Endothelial cell of umbilical vein (primary cell): Measurements from ENCODE around the gene NOTCH1. TPM values are rescaled to one million over a fixed set of nuclear protein-coding genes. Genes with fewer than 3 reads are reported as not detected.

Experiments
- BruUV-seq: library from RNA; stranded (reverse); fragments of 400-500 nt; replicated peaks from 2 replicates; lab custom pipeline; 2021; lab: Mats Ljungman, UMichigan
- CTCF ChIA-PET: fragments of 300-600, 350-600 bp; sonication (Branson Sonifier 250); formaldehyde crosslinking; loops from one replicate; lab custom pipeline; 2021; ENCODE audit warnings: antibody characterized with exemption, inconsistent platforms; lab: Charles Lee
- POLR2A ChIA-PET: fragments of 300-600, 350-600 bp; sonication (Branson Sonifier 250); formaldehyde crosslinking; loops from one replicate; lab custom pipeline; 2021; ENCODE audit warnings: antibody characterized with exemption, inconsistent platforms; lab: Charles Lee
- DNase-seq: peaks from one replicate; pipeline ENCODE4 v3.0.0-alpha.2; 2011; ENCODE audit warnings: low read depth, low spot score
- FAIRE-seq: peaks from 2 replicates; lab custom pipeline; 2011; peaks lifted over from hg19 to GRCh38; lab: Jason Lieb, UNC
- H2AFZ ChIP-seq: 2 replicates; pipeline ENCODE4 v1.6.0; 2012; ENCODE audit warnings: low read depth, low read length, control low read depth, inconsistent platforms
- H3K27ac ChIP-seq: 2 replicates; pipeline ENCODE4 v1.5.1; 2011; ENCODE audit warnings: low read depth, mild to moderate bottlenecking, control low read depth, low read length, moderate library complexity; ENCODE audit not compliant: insufficient read depth
- H3K27me3 ChIP-seq, 2 experiments: 2 replicates each; pipeline versions ENCODE4 v1.6.0 to v1.6.1; 2011; ENCODE audit warnings: low read length in 2 of 2, mixed read lengths in 1 of 2; ENCODE audit not compliant: control insufficient read depth in 2 of 2, insufficient read depth in 2 of 2
- H3K36me3 ChIP-seq, 2 experiments: 2 replicates in 1 of 2; 3 replicates in 1 of 2; pipeline ENCODE4 v1.5.1; 2011; ENCODE audit warnings: low read length in 2 of 2, mild to moderate bottlenecking in 1 of 2, moderate library complexity in 1 of 2; ENCODE audit not compliant: control insufficient read depth in 2 of 2, insufficient read depth in 2 of 2; ENCODE audit errors: extremely low read depth in 1 of 2
- H3K4me1 ChIP-seq: 3 replicates; pipeline ENCODE4 v1.5.1; 2011; ENCODE audit warnings: mild to moderate bottlenecking, low read length; ENCODE audit not compliant: control insufficient read depth, insufficient read depth; ENCODE audit errors: extremely low read depth
- H3K4me2 ChIP-seq: 2 replicates; pipeline ENCODE4 v1.6.1; 2011; ENCODE audit warnings: low read length, control low read depth, mixed read lengths; ENCODE audit not compliant: insufficient read depth
- H3K4me3 ChIP-seq, 3 experiments: fragments of 200-600 bp in 1 of 3; sonication (generic), shearing (Covaris generic) in 1 of 3; replicated peaks in 1 of 3; 2 replicates each; pipeline ENCODE4 v1.5.1; 2011 to 2016; ENCODE audit warnings: control low read depth in 3 of 3, low read length in 3 of 3, mild to moderate bottlenecking in 2 of 3, inconsistent platforms in 1 of 3, low read depth in 1 of 3, moderate library complexity in 1 of 3; ENCODE audit not compliant: insufficient read depth in 1 of 3
- H3K79me2 ChIP-seq: 2 replicates; pipeline ENCODE4 v1.6.0; 2012; ENCODE audit warnings: low read length, inconsistent platforms; ENCODE audit not compliant: control insufficient read depth, insufficient read depth
- H3K9ac ChIP-seq: replicated peaks from 2 replicates; pipeline ENCODE3; 2011; ENCODE audit warnings: low read length, control low read depth; ENCODE audit not compliant: insufficient read depth; ENCODE audit errors: extremely low read depth
- H3K9me1 ChIP-seq: replicated peaks from 3 replicates; pipeline ENCODE4 v1.6.0; 2011; ENCODE audit warnings: mild to moderate bottlenecking, low read length; ENCODE audit not compliant: control insufficient read depth, insufficient read depth; ENCODE audit errors: extremely low read depth
- H3K9me3 ChIP-seq: replicated peaks from 2 replicates; pipeline ENCODE4 v1.5.1; 2012; ENCODE audit warnings: low read length, inconsistent platforms; ENCODE audit not compliant: control insufficient read depth, insufficient read depth
- H4K20me1 ChIP-seq: replicated peaks from 2 replicates; pipeline ENCODE3; 2011; ENCODE audit warnings: mild to moderate bottlenecking, low read length; ENCODE audit not compliant: control insufficient read depth, insufficient read depth; ENCODE audit errors: extremely low read depth
- EZH2 ChIP-seq: IDR thresholded peaks from 2 replicates; pipeline ENCODE4 v1.6.1; 2012; ENCODE audit warnings: borderline replicate concordance, low read depth, mild to moderate bottlenecking, moderate library complexity, low read length, inconsistent platforms; ENCODE audit not compliant: severe bottlenecking
- FOS ChIP-seq: IDR thresholded peaks from 2 replicates; pipeline ENCODE4 v1.6.1; 2011; ENCODE audit warnings: mild to moderate bottlenecking, low read length, moderate library complexity, borderline replicate concordance; ENCODE audit not compliant: insufficient read depth
- GATA2 ChIP-seq: IDR thresholded peaks from 2 replicates; pipeline ENCODE4 v1.7.0; 2011; ENCODE audit warnings: low read depth, mild to moderate bottlenecking, moderate library complexity, mixed read lengths, low read length; ENCODE audit not compliant: insufficient read length, insufficient read depth
- JUN ChIP-seq: IDR thresholded peaks from 2 replicates; pipeline ENCODE4 v1.6.1; 2011; ENCODE audit warnings: borderline replicate concordance, low read depth; ENCODE audit not compliant: insufficient read length, insufficient read depth
- MYC ChIP-seq: IDR thresholded peaks from one replicate; pipeline ENCODE4 v1.6.1; 2011; ENCODE audit warnings: mild to moderate bottlenecking, low read depth, low read length
- POLR2A ChIP-seq: IDR thresholded peaks from 2 replicates; pipeline ENCODE4 v1.6.1; 2012; ENCODE audit warnings: low read depth, mild to moderate bottlenecking, control low read depth, low read length
- POLR2AphosphoS5 ChIP-seq: IDR thresholded peaks from 2 replicates; pipeline ENCODE4 v1.6.1; 2012; ENCODE audit warnings: low read depth, mild to moderate bottlenecking, control low read depth, low read length, moderate library complexity; ENCODE audit not compliant: insufficient read depth
- dilution Hi-C: fragments of 300-500 bp; cut with MboI; formaldehyde crosslinking; loops from one replicate; pipeline ENCODE4 v1.15.0; 2019; ENCODE audit warnings: low sequenced_read_pairs; ENCODE audit not compliant: extremely low pct_ligation_motif_present
- intact Hi-C: fragments of 100-400 bp; cut with micrococcal nuclease; formaldehyde crosslinking; loops from one replicate; pipeline ENCODE4 v1.10.0; 2022
- polyA plus RNA-seq, 4 experiments: library from polyadenylated mRNA; depleted of rRNA in 3 of 4; stranded (reverse) in 3 of 4; unstranded in 1 of 4; fragments of >200 nt; gene quantifications; 2 replicates each; pipeline versions ENCODE4 v1.2.1 to v1.2.3, GENCODE V29; 2011 to 2012; ENCODE audit warnings: missing spikeins in 1 of 4
- total RNA-seq: library from RNA; stranded (reverse); gene quantifications from 2 replicates; pipeline ENCODE4 v1.2.3, GENCODE V29; 2021
- TF ChIP-seq, protein P1 (sequence below): IDR thresholded peaks from 2 replicates; pipeline ENCODE4 v1.6.1; 2011; ENCODE audit not compliant: insufficient read depth, insufficient read length
- TF ChIP-seq, protein P2 (sequence below), 2 donors: IDR thresholded peaks; 1 replicate in 1 of 2; 2 replicates in 1 of 2; pipeline ENCODE4 v1.5.1; 2011; ENCODE audit warnings: low read length in 2 of 2, mild to moderate bottlenecking in 2 of 2, moderate library complexity in 2 of 2, control low read depth in 1 of 2, inconsistent platforms in 1 of 2, low read depth in 1 of 2; ENCODE audit not compliant: insufficient read depth in 1 of 2; ENCODE audit errors: extremely low read depth in 1 of 2

NOTCH1 gene
- total and polyA plus RNA-seq, 2 donors (not counting 3 experiments of a cell fraction or from before 2014, with no cell fraction given): 31.7 to 153 TPM

DNA sequence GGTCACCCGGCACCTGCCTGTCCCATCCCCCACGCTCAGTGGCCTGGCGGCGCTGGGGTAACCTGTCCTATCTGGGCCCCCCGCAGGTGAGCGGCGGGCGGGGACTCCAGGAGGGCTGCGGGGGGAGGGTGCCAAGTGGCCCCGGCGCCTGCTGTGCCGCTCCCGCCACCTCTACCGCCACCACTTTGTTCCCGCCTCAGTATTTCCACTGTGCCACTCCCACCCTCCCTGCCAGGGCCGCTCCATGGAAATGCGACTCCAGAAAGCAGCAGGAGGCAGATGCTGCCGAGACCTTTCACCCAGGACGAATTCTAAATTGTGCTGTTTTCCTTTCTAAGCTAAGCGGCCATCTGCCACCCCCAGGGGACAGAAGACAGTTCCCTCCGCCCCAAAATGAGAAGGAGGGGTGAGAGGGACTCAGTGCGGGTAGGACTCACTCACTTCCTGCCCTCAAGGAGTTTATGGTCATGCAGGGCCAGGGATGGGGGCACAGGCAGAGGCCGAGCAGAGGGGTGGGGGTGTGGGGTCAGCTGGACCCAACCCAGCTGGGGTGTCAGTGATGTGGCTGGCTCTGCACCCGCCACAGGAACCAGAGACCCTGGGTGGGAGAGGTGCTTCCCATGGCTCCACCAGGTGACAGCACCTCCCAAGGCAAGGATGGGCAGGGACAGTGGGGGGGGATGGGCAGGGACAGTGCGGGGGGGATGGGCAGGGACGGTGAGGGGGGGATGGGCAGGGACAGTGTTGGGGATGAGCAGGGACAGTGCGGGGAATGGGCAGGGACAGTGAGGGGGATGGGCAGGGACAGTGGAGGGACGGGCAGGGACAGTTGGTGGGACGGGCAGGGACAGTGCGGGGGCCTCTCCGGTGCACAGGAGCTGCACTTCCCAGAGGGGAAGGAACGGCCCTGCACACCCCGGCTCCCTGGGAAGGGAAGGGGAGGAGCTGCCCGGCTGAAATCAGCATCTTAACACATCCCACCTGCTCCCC, 17.8 kb downstream of the NOTCH1 start:
- BruUV-seq: no TSS peak
- peak; percentile 62 for FAIRE-seq

More for the DNA sequence above, 17.8 kb downstream of the NOTCH1 start:
- Histone ChIP-seq H3K4me1 (peaks cover 45% of the 10 kb centered on the region), H3K27ac (peak overlapping the region; percentile 89), H3K4me3 (no peak overlapping the region), H3K27me3 (no peaks in the 10 kb centered on the region), H4K20me1 (no peaks in the 10 kb centered on the region), H3K79me2 (peaks cover 97% of the 10 kb centered on the region), H3K36me3 (peaks cover 9 to 15% of the 10 kb centered on the region in 2 experiments), H3K9ac (no peak overlapping the region), H2AFZ (no peak overlapping the region), H3K9me3 (no peaks in the 10 kb centered on the region), H3K4me2 (no peak overlapping the region), H3K9me1 (no peaks in the 10 kb centered on the region)
- POLR2A ChIA-PET: interaction anchor here (0.9 kb wide), 1 partner anchor 97 kb away, joined by 3 read pairs; no protein-coding TSS in a partner anchor
- DNase-seq: no peak
- CTCF ChIA-PET: interaction anchor here (2.1 to 2.3 kb wide), 2 partner anchors 44 to 97 kb away, joined by 11 to 17 read pairs; no protein-coding TSS in a partner anchor
- intact Hi-C loops (no loop called here), dilution Hi-C loops (no loop called here)
- TF ChIP-seq GATA2 (no peak), POLR2AphosphoS5 (no peak), EZH2 (no peak), JUN (no peak), FOS (no peak), POLR2A (no peak), MYC (no peak)
- TF ChIP-seq, protein P1, sequence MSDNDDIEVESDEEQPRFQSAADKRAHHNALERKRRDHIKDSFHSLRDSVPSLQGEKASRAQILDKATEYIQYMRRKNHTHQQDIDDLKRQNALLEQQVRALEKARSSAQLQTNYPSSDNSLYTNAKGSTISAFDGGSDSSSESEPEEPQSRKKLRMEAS: no peak
- TF ChIP-seq, protein P2, sequence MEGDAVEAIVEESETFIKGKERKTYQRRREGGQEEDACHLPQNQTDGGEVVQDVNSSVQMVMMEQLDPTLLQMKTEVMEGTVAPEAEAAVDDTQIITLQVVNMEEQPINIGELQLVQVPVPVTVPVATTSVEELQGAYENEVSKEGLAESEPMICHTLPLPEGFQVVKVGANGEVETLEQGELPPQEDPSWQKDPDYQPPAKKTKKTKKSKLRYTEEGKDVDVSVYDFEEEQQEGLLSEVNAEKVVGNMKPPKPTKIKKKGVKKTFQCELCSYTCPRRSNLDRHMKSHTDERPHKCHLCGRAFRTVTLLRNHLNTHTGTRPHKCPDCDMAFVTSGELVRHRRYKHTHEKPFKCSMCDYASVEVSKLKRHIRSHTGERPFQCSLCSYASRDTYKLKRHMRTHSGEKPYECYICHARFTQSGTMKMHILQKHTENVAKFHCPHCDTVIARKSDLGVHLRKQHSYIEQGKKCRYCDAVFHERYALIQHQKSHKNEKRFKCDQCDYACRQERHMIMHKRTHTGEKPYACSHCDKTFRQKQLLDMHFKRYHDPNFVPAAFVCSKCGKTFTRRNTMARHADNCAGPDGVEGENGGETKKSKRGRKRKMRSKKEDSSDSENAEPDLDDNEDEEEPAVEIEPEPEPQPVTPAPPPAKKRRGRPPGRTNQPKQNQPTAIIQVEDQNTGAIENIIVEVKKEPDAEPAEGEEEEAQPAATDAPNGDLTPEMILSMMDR (IDR thresholded peaks at IDR 0.05; ENCODE audit: extremely low read depth in 1 of 2, insufficient read depth in 1 of 2, low read depth in 1 of 2, low read length in 2 of 2): no peak
